GM12801 (cell line): Measurements from ENCODE around the gene TMEM119.

Source experiments
- CTCF ChIP-seq: IDR thresholded peaks from one replicate; pipeline ENCODE4 v1.5.1; 2011; ENCODE audit warnings: control low read depth; ENCODE audit not compliant: insufficient read length; ENCODE audit errors: extremely low read depth

Gene TMEM119

DNA sequence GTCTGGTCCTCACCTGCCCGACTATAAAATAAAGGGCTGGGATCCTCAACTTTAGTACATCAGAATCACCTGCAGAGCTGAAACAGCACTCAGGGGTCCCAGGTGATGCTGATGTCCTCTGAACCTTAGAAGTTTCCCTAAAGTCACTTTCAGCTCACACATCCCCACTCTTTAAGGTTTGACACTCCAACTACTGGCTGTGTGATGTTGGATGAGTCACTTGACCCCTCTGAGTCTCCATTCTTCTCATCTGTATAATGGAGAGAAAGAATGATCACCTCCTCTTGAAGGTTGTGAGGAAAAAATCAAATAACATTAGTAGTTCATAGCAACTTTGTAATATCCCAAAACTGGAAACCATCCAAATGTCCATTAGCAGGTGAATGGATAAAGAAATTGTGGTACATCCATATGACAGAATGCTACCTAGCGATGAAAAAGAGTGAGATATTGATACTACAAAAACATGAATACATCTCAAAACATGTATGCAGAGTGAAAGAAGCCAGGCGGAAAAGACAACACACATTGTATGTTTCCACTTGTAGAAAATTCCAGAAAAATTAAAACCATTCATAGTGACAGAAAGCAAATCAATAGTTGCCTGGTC is 13.3 kb downstream of the TMEM119 start:
- TF ChIP-seq CTCF = no peak

DNA sequence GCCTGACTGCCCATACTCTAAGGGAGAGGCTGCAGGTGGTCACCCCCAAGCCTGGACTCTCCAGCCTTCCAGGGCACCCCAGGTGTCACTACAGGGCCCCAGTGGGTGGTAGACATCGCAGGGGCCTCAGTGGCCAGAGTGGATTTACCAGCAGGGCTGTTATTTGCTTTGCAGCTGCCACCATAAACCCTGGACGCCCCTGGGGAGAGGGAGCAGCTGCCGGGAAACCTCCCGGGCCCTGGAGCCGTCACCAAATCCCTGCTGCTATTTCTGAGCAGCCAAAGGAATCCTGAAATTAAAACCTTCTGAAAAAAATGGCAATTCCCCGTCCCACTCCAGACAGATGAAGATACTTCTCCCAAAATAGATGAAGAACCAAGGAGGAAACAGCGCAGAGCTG is 13.9 kb downstream of the TMEM119 start:
- TF ChIP-seq CTCF = no peak

DNA sequence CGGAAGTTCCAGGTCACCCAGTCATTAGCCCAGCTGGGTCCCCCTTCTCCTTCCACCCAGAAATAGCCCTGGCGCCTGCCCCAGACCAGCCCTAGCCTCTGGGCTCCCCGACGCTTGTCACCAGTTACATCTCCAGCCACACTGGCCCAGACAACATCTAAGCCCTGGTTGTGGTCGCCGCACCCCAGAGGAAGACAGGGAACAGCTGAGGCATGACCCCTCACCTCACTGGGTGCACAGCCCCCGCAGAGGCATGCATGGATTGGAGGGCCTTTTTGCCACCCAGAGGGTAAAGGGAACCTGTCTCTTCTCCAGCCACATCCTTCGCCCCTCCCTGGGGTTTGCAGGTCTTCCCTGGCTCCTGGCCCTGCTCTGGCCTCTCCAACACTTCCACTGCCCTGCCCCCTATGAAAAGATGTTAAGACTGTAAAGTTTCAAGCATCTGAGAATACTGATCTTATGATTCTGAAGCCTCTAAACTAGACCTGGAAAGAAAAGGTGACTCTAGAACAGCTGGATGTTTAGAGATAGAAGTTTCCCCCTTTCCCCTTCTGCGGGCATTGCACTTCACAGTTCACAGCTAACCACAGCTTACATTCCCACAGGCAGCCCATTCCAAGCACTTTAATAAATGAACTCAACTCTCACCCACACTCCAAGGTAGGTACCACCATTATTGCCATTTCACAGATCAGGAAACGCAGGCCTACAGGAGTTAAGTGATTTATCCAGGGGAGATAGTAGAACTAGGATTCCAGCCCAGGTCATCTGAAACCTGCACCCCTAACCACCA is 14.7 kb downstream of the TMEM119 start:
- TF ChIP-seq CTCF = no peak

- no peak for TF ChIP-seq CTCF
These were observed 15.4 kb downstream of the TMEM119 start for GRCh38 chr12:108582509-108582908.

DNA sequence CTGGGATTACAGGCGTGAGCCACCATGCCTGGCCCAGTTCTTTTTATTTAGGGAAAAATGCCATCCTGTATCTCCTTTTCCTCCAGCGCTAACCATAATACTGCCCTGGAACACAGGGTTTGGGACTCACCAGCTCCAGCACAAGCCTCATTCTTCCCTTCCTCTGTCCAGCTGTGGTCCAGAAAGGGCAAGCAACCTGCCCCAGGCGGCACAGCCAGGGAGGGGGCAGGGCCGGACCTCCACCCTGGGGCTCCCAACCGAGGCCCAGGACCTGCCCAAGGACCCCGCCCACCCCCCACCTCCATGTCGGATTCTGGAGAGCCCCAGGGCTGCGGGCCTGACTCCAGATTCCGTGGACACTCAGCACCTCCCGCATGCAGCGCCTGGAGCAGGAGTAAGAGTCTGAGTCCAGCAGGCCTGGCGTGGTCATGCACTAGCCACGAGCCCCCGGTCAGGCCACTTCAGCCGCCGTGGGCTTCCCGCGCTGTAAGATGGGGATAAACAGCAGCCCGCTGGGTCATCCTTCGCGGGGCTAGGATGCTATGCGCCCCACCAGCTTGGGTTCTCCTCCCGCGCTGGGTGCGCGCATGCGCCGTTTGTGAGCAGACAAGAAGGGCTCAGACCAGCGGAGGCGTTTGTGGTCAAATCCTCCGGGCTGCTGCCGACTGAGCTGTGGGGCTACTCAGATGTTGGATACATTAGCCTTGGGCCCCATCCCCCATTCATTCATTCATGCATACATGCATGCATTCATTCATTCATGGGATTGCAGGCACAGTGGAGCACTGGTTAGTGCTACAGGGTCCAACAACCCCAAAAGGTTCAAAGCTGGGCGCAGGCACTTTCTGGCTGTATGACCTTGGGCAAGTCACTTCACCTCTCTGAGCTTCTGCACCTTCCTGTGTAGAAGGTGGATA is 16.3 kb downstream of the TMEM119 start:
- no peak for TF ChIP-seq CTCF

- no peak for TF ChIP-seq CTCF
These were observed 17.4 kb downstream of the TMEM119 start for GRCh38 chr12:108580531-108580930.

DNA sequence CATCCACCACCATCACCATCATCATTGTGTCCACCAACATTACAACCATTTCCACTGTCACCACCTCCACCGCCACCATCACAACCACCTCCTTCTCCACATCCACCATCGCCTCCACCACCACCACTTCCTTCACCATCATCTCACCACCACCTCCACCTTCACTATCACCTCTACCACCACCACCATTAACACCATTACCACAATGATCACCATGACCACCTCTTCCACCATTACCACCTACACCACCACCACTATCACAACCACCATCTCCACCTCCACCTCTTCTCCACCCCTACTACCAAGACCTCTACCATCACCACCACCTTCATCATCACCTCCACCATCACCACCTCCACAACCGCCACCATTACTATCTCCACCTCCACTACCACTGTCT is 19.1 kb downstream of the TMEM119 start:
- TF ChIP-seq CTCF = no peak
